Adrenal gland (tissue), 5 donors: ENCODE data around the gene MLN.

Source experiments
- CTCF ChIP-seq, 6 experiments: fragments of 450-650 bp in 4 of 6; fragments of 200-600 bp in 2 of 6; sonication (generic) in 1 of 6; IDR thresholded peaks; 1 replicate in 5 of 6; 2 replicates in 1 of 6; pipeline versions ENCODE4 v1.5.1 to v1.8.0; 2016 to 2021; ENCODE audit warnings: antibody characterized with exemption in 6 of 6, mild to moderate bottlenecking in 2 of 6, moderate library complexity in 1 of 6
- POLR2A ChIP-seq, 2 donors: fragments of 450-650 bp; IDR thresholded peaks; one replicate each; pipeline ENCODE4 v1.6.1; 2017; ENCODE audit warnings: antibody characterized with exemption in 2 of 2, mild to moderate bottlenecking in 2 of 2, moderate library complexity in 1 of 2
- donor health status: DM: no; HTN: no; CAD: no.

DNA sequence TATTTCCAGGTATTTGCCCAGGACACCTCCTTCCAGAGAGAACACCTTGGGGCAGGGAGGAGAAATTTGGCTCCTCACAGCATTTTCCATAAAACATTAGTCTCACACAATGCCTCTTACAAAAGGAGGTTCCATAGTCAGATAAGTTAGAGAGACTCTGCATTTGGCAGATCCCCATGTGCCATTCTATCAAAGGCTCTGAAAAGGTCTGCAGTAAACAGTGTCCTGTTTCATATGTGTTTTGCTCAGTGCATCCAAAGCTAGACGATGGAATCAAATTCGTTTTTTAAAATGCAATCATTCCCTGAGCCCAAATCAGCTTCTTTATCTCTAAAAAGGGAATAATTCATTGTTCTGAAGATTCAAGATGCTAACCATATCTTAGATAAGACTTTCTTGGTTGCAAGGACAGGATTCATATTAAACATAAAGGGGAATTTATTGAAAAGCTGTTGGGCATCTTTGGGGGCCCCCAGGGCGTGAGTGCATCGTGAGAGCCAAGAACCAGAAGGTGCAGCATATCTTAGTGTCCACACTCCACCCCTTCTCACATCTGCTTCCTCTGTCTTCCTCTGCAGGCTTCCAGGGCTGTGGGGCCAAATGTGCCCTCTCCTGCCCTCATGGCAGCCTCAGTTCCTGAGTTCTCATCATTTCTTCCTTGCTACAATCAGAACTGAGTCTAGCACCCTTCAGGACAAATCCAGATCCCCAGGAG lies 41.4 kb upstream of the MLN start:
- TF ChIP-seq CTCF (IDR thresholded peaks at IDR 0.05) (no peak), POLR2A (IDR thresholded peaks at IDR 0.05) (no peak)
